Globus pallidus (tissue), 1 donor: Measurements from ENCODE around the gene ROBO1.
"Not testable (repeated sequence)": the region's sequence is repeated elsewhere in the genome, so short reads cannot be mapped to it uniquely, and the experiment has no call there.

Experiments used
- DNase-seq: peaks from one replicate; pipeline ENCODE4 v3.0.0-alpha.2; 2015; ENCODE audit warnings: low spot score

Gene ROBO1

GRCh38 chr3:79551321-79551892 is 216.4 kb downstream of the ROBO1 start:
- no peak for DNase-seq

DNA sequence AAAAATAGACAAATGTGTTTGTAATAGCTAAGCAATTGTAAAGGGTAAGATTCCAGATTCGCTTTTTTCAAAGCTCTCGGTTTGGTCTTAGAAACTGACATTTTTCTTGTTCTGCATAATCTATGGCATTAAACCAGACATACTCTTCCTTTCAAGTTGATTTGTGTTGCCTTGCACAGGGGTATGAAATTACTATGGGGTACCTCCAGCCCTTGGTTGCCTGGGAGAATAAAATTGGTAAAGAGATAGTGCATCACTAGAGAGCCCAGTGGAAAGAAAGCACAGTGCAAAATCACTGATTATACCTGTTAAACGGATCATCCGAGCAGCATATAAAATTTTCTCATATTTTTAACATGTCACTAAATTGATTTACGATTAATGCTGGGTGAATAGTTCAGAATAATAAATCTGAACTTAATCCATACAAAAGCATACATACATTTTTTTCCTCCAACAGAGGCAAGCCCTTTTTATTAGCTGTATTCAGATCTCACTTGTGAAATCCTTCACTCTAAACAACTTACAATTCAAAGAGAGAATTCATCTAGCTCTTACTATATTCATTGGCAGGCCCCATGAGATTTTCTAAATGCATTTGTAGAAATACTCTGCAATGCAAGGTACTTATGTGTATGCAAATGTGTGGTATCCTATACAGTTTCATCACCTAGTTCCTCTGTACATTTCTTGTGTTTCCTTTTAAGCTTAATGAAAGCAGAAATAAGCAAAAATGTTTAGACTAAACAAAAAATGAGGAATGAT is 224.4 kb downstream of the ROBO1 start:
- DNase-seq: no peak

DNA sequence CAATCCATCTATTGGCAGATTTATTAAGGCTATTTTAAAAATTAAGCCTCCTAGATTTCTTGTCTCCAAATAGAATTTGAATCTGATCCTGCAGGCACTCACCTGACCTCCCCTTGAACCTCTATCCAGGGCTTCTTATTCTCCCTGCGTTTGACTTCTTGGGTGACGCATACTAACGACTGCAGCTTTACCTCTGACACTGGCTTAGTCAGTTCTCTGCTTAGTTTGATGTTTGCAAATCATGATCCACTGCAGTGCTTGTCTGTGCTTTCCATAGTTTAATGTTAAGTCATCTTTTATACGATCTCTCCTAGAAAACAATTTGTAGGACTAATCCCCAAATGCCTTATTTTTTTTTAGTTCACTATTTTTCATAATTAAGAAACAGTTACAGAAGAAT is 233.1 kb downstream of the ROBO1 start:
- no peak for DNase-seq

GRCh38 chr3:79531566-79532295 is 236.1 kb downstream of the ROBO1 start:
- no peak for DNase-seq

DNA sequence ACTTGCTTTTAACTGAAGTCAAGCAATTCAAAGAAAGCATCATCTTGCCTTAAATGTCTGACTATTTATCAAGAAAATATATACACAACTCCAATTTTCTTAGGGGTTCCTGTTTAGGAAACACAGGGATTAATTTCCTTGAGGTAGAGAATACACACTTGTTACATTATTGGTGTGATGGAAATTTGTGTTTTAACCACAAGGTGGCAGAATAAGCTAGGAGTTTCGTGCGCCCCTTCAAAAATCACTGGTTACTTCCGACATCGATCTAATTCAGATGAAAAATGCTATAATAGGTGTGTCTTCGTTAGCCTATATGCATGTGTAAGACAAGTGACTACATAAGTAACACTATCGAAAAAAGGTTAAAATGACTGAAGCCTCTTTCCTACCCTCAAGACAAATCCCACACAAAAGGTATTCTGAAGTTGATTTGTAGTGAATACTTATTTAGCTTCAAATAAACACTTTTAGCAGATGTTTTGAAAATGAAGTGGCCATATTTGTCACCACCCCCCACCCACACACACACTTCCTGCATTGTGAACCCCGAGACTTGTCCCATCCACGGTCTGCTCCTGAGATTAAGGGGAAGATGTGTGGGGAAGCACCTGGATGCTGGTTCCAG is 246.5 kb downstream of the ROBO1 start:
- peak; percentile 27 for DNase-seq

DNA sequence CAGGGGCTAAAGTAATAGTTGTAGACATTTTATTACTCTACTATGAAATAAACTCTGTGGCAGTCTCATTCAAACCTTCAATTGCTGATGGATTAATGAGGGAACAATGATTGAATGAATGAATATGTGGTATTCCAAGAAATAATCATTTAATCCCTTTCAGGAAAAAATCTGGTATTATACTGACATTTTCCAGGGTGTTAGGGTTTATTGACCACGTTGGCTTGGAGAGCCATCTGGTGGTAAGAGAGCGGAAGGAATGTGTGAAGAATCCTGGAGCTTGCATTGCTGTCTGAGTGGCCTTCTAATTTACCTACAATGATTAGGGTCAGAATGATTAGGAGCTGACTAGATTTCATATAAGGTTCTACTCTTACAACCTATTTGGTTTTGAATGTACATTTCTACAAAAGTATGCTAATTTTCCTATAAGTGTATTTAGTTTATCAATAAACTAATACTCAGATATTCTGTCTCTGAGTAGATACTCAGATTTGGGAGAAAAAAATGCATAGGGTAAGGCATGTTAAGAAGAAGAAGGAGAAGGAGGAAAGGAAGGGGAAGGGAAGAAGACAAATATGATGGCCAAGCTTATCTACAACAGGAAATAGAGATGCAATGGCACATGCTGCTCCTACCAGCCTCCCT is 249.9 kb downstream of the ROBO1 start:
- DNase-seq: peak; percentile 26

DNA sequence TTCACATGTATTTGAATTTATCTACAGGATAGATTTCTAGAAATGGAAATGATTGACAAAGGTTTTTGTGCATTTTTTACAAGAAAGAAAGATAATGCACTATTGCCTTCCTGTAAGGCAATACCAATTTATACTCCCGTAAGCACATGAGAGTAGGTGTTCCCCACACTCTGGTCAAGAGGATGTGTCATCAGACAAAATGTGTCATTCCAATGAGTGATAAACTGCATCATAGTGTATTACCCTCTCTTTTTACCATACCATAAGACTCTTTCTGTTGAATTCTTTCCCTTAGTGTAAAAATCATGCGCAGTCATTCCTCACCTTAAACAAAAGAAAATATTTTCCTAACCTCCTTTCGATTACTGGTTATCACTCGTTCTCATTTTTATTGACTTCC is 251.0 kb downstream of the ROBO1 start:
- DNase-seq: no peak

GRCh38 chr3:79515072-79515471 is 252.7 kb downstream of the ROBO1 start:
- peak; percentile 59 for DNase-seq

DNA sequence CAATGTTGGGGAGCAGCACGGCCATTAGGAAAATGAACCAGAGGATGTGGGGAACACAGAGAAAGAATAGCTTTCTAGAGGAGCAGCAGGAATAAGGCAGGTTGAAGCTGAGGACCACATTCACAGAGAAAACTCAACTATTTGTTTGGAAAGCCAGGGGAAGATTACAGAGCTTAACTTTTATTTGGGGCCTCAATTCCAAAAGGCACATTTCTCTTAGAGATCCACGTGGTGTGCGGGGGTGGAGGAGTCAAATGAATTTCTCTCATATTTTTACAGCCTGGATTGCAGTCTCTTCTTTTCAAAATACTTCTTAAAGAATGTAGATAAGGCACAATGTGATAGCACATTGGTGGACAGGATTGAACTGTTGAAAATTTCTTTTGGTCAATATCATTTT is 253.7 kb downstream of the ROBO1 start:
- no peak for DNase-seq

DNA sequence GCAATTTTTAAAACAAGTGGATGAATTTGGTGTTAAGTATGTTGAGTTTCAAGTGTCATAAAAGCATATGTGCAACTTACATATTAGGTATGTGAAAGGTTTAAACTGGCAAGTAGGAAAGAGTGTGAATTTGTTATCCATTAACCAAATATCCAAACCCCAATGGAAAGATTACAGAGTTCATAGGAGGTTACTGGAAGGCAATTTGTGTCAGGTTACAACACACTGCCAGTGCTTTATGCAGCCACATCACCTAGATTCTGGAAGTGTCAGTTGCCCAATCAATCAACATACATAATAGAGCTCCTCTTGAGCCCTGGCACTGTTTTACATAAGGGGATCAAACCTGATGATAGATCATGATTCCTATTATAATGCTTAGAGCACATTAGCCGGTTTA is 261.0 kb downstream of the ROBO1 start:
- no peak for DNase-seq

GRCh38 chr3:79502216-79502681 is 265.5 kb downstream of the ROBO1 start:
- DNase-seq: not testable (repeated sequence)

DNA sequence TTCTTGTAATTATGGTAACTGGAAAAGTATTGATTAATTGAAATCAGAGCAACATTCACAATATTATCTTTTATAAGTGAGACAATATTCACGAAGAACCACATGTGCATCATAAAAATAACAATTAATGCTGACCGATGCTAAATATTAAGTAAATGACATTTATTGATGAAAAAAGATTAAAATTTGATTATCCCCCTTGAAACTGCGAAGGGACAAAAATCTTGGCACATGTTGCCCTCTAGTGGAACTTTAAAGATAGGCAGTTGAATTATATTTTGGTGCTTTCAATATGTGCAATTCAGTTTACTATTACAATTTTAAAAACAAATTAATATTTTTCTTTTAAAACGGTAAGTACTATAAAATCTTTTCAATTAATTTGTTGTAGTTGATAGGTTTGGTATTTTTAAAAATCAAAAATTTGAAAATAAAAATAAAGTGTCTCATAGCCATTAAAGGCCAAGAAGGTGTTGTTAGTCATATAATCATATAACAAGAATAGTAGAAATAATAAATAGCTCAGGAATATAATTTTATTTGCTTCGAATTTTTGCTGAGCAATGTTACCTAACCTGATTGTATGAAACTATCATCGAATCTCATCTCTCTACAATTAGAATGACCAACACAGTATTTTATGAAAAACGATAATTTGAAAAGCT is 270.2 kb downstream of the ROBO1 start:
- no peak for DNase-seq

- DNase-seq: no peak
Measured at GRCh38 chr3:79491029-79491641, 276.7 kb downstream of the ROBO1 start.

DNA sequence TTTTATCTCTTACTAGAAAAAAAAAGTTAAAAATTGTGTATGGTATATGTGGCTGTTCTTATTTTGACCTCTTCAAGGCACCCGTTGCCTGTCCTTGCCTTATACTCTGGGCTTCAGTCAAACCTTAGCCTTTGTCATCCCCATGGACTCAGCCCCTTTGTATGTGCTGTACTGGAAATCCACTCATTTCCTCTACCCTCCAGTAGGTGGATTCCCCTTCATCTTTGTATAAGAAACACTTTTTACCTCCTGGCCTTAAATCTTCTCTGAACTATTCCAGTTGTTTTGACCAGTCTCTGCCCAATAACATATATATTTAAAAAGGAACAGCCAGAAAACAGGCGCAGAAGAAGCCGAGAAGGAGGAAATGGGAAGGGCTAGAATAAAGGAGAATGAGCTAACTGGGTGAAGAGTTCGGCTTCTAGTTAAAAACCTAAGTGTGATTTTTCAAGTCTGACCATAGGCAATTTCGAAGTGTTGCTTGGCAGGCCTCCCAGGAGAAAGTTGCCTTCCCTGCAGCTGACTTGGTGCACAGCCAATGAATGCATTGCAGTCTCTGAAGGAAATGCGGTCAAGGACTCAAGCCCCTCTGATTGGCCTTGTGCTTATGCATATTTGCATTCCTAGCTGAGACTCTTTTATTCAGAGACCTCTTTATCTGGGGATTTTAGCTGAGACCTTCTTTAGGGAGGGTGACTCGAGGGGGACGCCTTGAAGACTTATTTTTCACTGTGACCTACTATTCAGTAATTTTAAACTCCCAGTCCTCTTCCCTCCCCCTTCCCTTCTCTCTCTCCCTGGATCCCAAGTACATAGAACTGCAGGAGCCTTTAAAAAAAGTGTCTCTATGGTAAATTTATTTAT is 277.4 kb downstream of the ROBO1 start:
- no peak for DNase-seq

GRCh38 chr3:79488407-79488806 is 279.4 kb downstream of the ROBO1 start:
- DNase-seq: no peak

DNA sequence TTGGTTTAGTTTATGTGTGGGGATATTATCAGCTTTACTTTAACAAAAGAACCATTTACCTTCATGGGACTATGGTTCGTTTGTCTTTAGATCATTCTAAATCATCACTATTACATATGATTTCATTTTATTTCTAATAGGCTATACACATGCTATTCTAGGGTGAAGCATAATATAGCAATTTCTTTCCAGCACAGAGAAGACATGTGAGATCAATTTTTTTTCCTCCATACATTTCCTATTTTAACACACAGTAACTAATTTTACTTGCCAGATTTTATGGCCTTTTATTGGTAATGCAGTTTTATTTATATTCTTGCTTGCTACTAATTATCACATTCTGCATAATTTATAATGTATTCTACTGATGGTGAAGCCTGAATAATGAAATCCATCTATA is 287.1 kb downstream of the ROBO1 start:
- no peak for DNase-seq

DNA sequence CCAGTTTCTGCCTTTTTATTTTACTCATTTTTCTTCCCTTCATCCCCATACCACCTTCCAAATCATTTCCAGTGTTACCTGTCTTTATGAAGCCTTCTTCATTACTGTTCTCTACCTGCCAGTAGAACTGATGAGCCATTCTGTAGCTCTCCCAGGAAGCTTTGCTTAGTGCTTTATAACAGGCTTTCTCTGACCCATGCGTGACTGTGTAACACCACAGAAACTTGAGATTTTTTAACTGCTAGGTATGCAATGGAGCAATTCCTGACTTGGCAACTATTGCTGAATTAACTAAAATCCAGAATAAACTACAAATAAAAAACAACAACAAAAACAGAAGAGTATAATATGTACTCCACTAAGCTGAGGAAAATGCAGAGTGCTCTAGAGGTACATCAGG is 289.2 kb downstream of the ROBO1 start:
- no peak for DNase-seq

DNA sequence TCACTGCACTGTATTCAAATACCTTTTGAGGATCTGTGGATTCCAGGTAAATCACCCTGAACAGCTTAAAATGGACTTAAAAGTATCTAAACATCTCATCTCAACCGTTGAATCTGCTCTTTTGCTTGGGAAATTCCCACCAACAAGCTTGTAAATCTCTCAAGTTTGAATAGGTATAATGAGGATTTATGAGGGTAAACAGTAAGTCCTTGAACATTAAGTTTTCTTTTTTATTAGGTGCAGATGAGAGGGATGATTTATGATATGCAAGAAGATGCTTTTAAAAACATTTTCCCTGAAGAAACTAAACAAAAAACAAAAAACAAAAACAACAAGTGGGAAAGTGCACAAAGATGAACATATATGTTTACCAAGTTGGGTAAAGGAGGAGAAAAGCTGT is 290.6 kb downstream of the ROBO1 start:
- DNase-seq: no peak

- DNase-seq: no peak
Measured at GRCh38 chr3:79473993-79474392, 293.8 kb downstream of the ROBO1 start.

DNA sequence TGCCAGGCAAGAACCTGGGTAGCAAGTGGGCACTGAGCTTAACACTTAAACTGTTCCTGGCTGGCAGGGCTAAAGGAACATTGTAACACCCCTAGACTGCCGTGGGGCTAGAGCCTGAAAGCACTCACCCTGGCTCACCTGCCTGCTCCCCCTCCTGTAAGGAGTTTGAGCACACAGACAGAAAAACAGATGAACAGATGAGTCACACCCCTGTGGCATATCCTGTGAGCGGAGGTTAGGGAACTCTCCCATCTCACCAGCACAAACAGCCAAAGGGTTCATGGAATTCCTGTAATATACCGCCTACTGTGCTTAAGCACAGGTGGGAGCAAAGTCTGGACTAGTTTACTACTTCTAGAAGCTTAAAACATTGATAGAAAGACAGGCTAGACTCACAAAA is 300.1 kb downstream of the ROBO1 start:
- no peak for DNase-seq
